Left lobe of liver (tissue), 2 donors: ENCODE results near the gene MYB. TPM values are rescaled to one million over a fixed set of nuclear protein-coding genes. Genes with fewer than 3 reads are reported as not detected.
"Not testable (repeated sequence)": the region's sequence is repeated elsewhere in the genome, so short reads cannot be mapped to it uniquely, and the experiment has no call there.

Source experiments
- ATAC-seq: fragments of 200-7000 bp; cut with Tn5 transposase; one replicate; pipeline ENCODE4 v1.9.1; 2020; ENCODE audit warnings: mild to moderate bottlenecking, moderate library complexity
- DNase-seq: peaks from one replicate; pipeline ENCODE4 v3.0.0-alpha.2; 2020; ENCODE audit warnings: low spot score
- total RNA-seq: library from RNA; stranded (reverse); gene quantifications from one replicate; pipeline ENCODE4 v1.2.1, GENCODE V29; 2021
- donor health status: DM: no; HTN: no; CAD: no; lungs with moderate emphysema.
- donor health status: DM: no; HTN: yes; CAD: no.

MYB gene
- total RNA-seq, result 0.18 TPM

GRCh38 chr6:135180542-135181332, at the start of gene MYB:
TSS of gene MYB (plus strand) at chr6:135181308. CDS start at chr6:135181514, 206 bp downstream.
- ATAC-seq (peak; percentile 75), DNase-seq (peak; percentile 71)

GRCh38 chr6:135132776-135133175, 48.3 kb upstream of the MYB start:
- ATAC-seq, result no peak

GRCh38 chr6:135135835-135136234, 45.3 kb upstream of the MYB start:
- no peak for ATAC-seq
- no peak for DNase-seq

More at GRCh38 chr6:135132776-135133175, 48.3 kb upstream of the MYB start:
- no peak for DNase-seq

GRCh38 chr6:135137826-135138225, 43.3 kb upstream of the MYB start:
- no peak for ATAC-seq
- DNase-seq, result no peak

GRCh38 chr6:135141182-135141581, 39.9 kb upstream of the MYB start:
- DNase-seq, result no peak
- ATAC-seq, result no peak

GRCh38 chr6:135141728-135142127, 39.4 kb upstream of the MYB start:
- DNase-seq, result no peak
- ATAC-seq, result no peak

GRCh38 chr6:135142232-135142631, 38.9 kb upstream of the MYB start:
- not testable (repeated sequence) for ATAC-seq, DNase-seq

- DNase-seq (no peak), ATAC-seq (peak; percentile 27)
Observed at GRCh38 chr6:135144673-135145062, 36.4 kb upstream of the MYB start.

GRCh38 chr6:135145063-135145800, 35.9 kb upstream of the MYB start:
- ATAC-seq, result peak; percentile 93
- no peak for DNase-seq

GRCh38 chr6:135146162-135146934, 34.8 kb upstream of the MYB start:
- DNase-seq, result no peak
- ATAC-seq, result no peak

- ATAC-seq, result no peak
- DNase-seq, result no peak
Observed at GRCh38 chr6:135147637-135148592, 33.2 kb upstream of the MYB start.

- no peak for ATAC-seq
- DNase-seq, result no peak
Observed at GRCh38 chr6:135148889-135149288, 32.2 kb upstream of the MYB start.

GRCh38 chr6:135149376-135149775, 31.7 kb upstream of the MYB start:
- DNase-seq (no peak), ATAC-seq (no peak)

GRCh38 chr6:135150481-135150880, 30.6 kb upstream of the MYB start:
- not testable (repeated sequence) for ATAC-seq, DNase-seq

GRCh38 chr6:135154125-135154524, 27.0 kb upstream of the MYB start:
- ATAC-seq, DNase-seq: not testable (repeated sequence)

- ATAC-seq, result no peak
- DNase-seq, result no peak
Observed at GRCh38 chr6:135158397-135158796, 22.7 kb upstream of the MYB start.

GRCh38 chr6:135159531-135159930, 21.6 kb upstream of the MYB start:
- no peak for DNase-seq
- no peak for ATAC-seq

- no peak for DNase-seq
- ATAC-seq, result no peak
Observed at GRCh38 chr6:135161411-135162395, 19.4 kb upstream of the MYB start.
